ENCODE data around the gene SEMA6B.
A peak's percentile ranks its signal among the peaks of the same experiment; 100 is the strongest.
"Not testable (repeated sequence)": the region's sequence is repeated elsewhere in the genome, so short reads cannot be mapped to it uniquely, and the experiment has no call there.

Gene SEMA6B

DNA sequence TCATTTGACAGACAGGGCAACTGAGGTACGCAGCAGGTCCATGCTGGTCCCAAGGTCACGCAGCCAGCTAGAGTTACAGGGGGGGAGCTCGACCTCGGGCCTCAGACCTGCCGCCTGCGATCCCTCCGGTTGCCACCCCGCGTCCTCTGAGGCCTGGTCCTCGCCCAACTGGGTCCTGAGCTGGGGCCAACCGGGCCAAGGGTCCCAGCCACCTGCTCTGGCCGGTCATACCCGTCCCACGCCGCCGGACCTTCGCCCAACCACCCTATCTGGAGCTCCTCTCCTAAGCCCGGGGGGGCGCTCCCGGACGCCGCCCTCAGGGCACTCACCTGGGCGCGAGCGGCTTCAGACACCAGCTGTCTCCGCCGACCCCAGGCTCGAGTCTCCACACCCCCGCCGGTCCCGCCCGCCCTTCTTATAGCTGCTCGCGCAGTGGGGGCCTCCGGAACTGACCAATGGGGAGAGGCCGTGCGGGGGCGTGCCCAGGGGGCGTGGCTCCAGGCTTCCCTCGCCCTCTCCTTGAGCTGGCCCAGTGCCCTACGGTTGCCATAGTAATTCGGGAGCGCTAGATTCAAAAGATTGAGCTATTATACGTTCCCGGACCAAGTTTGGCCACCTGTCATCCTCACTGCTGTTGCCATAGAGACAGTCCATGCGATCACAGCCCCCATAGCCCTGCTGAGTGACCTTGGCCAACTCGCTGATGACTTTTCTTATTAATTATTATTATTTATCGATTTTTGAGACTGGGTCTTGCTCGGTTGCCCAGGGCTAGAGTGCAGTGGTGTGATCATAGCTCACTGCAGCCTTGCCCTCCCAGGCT lies 24.4 kb downstream of the SEMA6B start, which contains the start of gene PLIN5:
Gene PLIN5, minus strand, starts transcription at position 389 of the 823 bp plus-strand sequence. CDS start 1,150 bp downstream, outside the sequence.
- peak within 1 kb of the TSS; percentile 10 for H3K4me3 ChIP-seq (ENCODE audit: low read depth, low read length)
- TF ChIP-seq, protein P1, sequence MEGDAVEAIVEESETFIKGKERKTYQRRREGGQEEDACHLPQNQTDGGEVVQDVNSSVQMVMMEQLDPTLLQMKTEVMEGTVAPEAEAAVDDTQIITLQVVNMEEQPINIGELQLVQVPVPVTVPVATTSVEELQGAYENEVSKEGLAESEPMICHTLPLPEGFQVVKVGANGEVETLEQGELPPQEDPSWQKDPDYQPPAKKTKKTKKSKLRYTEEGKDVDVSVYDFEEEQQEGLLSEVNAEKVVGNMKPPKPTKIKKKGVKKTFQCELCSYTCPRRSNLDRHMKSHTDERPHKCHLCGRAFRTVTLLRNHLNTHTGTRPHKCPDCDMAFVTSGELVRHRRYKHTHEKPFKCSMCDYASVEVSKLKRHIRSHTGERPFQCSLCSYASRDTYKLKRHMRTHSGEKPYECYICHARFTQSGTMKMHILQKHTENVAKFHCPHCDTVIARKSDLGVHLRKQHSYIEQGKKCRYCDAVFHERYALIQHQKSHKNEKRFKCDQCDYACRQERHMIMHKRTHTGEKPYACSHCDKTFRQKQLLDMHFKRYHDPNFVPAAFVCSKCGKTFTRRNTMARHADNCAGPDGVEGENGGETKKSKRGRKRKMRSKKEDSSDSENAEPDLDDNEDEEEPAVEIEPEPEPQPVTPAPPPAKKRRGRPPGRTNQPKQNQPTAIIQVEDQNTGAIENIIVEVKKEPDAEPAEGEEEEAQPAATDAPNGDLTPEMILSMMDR (IDR thresholded peaks at IDR 0.05; ENCODE audit: low read depth, low read length, missing control alignments) = no peak
- no peak for DNase-seq (ENCODE audit: low read depth)
- in situ Hi-C loops (cut with HindIII; ENCODE audit: low sequenced_read_pairs) = no loop called here

- in situ Hi-C loops (cut with HindIII; ENCODE audit: low sequenced_read_pairs) = no loop called here
- TF ChIP-seq, protein P1 (IDR thresholded peaks at IDR 0.05; ENCODE audit: low read depth, low read length, missing control alignments) = no peak
These were observed 25.6 kb downstream of the SEMA6B start for GRCh38 chr19:4533835-4534424.

GRCh38 chr19:4533334-4533733 lies 26.1 kb downstream of the SEMA6B start:
- in situ Hi-C loops (cut with HindIII; ENCODE audit: low sequenced_read_pairs) = no loop called here
- no peak overlapping the region for H3K4me3 ChIP-seq (ENCODE audit: low read depth, low read length)
- DNase-seq (ENCODE audit: low read depth) = no peak
- TF ChIP-seq, protein P1 (IDR thresholded peaks at IDR 0.05; ENCODE audit: low read depth, low read length, missing control alignments) = no peak

More at GRCh38 chr19:4533835-4534424, 25.6 kb downstream of the SEMA6B start:
- no peak overlapping the region for H3K4me3 ChIP-seq (ENCODE audit: low read depth, low read length)
- no peak for DNase-seq (ENCODE audit: low read depth)

DNA sequence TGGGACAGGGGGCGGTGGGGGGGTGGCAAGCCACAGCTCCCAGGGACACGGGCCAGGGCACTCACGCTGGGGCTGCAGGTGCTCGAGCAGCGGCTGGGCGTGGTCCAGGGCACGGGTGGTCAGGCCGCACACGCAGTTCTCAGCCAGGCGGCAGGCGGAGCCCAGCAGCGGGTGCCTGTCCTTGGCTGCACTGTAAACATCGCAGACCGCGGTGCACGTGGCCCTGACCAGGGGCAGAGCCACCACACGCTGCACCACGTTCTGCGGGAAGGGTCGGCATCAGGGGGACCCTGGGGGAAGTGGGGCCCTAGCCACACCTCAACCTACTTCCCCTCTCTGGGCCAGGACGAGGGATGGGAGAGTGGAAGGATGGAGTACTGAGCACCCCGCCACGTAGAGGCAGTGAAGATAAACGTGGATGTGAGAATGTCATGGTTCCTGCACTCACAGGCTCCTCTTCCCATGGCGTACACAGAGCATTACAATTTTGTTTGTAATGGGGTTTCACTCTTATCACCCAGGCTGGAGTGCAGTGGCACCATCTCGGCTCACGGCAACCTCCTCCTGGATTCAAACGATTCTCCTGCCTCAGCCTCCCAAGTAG lies 27.8 kb downstream of the SEMA6B start:
- in situ Hi-C loops (cut with HindIII; ENCODE audit: low sequenced_read_pairs) = no loop called here
- H3K4me3 ChIP-seq (ENCODE audit: low read depth, low read length) = no peak overlapping the region
- TF ChIP-seq, protein P1 (IDR thresholded peaks at IDR 0.05; ENCODE audit: low read depth, low read length, missing control alignments) = no peak
- no peak for DNase-seq (ENCODE audit: low read depth)

DNA sequence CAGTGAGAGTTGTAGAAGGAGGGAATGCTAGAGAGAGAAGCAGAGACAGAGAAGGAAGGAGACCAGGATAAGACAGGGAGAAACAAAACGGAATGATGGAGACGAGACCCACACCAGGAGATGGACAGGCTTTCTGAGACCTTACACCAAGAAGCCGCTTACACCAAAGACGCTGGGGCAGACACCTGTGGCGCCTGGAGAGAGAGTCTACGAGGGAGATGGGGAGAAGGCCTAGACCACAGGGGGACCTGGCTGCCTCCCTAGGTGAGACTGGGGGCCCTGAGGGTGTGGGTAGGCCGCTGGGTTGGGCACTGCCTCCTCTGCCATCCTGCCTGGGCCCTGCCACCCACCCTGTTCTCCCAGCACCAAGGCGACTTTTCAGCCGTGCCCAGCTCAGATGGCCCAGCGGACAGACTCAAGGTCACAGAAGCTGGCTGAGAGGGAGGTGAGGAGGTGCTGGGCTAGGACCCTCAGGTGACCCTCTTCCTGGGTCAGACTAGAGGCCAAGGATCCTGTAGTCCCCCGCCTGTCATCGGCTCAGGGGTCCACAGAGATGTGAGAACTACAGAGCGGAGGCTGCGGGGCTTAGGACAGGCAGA lies 29.5 kb downstream of the SEMA6B start:
- TF ChIP-seq, protein P1 (IDR thresholded peaks at IDR 0.05; ENCODE audit: low read depth, low read length, missing control alignments) = no peak
- no peak for DNase-seq (ENCODE audit: low read depth)
- no peak overlapping the region for H3K4me3 ChIP-seq (ENCODE audit: low read depth, low read length)
- in situ Hi-C loops (cut with HindIII; ENCODE audit: low sequenced_read_pairs) = no loop called here

GRCh38 chr19:4528843-4529242 lies 30.6 kb downstream of the SEMA6B start:
- in situ Hi-C loops (cut with HindIII; ENCODE audit: low sequenced_read_pairs) = no loop called here
- DNase-seq (ENCODE audit: low read depth) = no peak
- H3K4me3 ChIP-seq (ENCODE audit: low read depth, low read length) = no peak overlapping the region
- TF ChIP-seq, protein P1 (IDR thresholded peaks at IDR 0.05; ENCODE audit: low read depth, low read length, missing control alignments) = no peak

DNA sequence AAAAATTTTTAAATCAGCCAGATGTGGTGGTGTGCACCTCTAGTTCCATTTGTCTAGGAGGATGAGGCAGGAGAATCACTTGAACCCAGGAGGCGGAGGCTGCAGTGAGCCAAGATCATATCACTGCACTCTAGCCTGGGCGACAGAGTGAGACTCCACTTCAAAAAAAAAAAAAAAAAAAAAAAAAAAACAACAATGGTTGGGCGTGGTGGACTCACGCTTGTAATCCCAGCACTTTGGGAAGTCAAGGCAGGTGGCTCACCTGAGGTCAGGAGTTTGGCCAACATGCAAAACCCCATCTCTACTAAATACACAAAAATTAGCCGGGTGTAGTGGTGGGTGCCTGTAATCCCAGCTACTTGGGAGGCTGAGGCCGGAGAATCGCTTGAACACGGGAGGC lies 32.1 kb downstream of the SEMA6B start:
- in situ Hi-C loops (cut with HindIII; ENCODE audit: low sequenced_read_pairs); H3K4me3 ChIP-seq (ENCODE audit: low read depth, low read length); DNase-seq (ENCODE audit: low read depth): not testable (repeated sequence)

Data from astrocyte of the cerebellum (primary cell).